KG1 (cell line): ENCODE measurements around the gene SLC22A23.
"Not testable (repeated sequence)": the region's sequence is repeated elsewhere in the genome, so short reads cannot be mapped to it uniquely, and the experiment has no call there.

Experiments
- DNase-seq: peaks from one replicate; lab custom pipeline; 2025; lab: John Stamatoyannopoulos, UW

The SLC22A23 gene

DNA sequence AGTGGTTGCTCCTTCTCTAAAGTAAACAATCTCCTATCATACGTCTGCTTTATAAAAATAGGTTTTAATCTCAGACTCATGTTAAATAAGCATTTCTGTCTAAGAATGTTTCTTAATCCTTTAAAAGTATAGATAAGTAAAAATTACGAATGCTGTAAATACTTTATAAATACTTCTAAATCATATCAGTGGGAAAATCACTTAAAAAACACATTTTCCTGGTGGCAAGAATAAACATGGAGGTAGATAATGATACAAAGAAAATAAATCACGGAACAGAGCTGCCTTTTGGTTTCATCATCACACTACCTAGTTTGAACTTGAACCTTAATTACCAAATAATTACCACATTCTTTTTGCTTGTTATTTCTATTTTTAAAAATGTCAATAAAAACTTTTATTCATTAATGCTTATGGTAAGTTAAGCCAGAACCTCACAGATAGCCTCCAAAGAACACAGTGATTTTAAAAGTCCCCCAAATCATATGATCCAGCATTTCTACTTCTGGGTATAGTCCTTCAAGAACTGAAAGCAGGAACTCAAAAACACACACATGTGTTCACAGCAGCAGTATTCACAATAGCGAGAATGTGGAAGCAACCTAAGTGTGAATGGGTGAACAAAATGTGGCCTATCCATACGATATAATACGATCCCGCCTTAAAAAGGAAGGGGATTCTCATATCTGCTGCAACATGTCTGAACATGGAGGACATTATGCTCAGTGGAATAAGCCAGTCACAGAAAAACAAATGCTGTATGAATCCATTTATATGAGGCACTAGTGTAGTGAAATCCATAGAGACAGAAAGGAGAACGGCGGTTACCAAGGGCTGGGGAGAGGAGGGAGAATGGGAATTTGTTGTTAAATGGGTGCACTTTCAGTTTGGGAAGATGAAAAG lies 72.4 kb downstream of the SLC22A23 start:
- no peak for DNase-seq

GRCh38 chr6:3383525-3383924 lies 73.3 kb downstream of the SLC22A23 start:
- no peak for DNase-seq

DNA sequence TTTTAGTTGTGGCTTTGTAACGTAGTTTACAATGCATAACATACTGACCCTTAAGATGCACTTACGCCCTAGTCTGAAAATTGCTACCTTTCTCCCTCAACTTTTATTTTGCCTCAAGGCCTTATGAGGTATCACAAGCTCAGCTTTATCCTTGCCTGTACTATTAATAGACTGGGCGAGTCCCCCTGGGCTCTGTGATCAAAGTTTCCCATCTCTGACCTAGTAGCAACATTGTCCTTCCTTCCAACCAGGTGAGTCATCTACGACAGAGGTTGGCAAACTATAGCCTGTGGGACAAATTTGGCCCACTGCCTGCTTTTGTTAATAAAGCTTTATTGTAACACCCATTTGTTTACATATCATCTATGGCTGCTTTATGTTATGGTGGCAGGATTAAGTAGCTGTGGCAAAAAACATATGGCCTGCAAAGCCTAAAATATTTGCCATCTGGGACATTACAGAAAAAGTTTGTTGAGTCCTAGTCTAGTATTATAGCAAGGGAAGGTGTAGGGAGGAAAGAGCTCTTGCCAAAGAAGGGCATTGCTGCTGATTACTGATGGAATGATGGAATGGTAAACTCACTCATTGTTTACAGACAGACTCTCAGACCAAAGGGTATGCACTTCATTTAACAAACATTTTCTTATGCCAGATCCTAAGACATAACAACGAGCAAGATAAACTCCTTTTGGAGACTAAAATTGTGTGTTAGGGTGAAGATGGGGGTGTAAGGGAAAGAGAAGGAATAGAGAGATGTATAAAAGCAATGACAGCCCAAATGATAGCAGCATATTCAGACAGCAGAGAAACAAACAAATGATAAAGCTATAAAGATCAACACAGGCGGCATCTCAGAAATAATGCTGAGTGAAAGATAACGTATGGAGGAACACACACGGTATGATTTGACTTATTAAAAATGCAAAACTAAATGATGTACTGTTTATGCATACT lies 74.2 kb downstream of the SLC22A23 start:
- DNase-seq = no peak

DNA sequence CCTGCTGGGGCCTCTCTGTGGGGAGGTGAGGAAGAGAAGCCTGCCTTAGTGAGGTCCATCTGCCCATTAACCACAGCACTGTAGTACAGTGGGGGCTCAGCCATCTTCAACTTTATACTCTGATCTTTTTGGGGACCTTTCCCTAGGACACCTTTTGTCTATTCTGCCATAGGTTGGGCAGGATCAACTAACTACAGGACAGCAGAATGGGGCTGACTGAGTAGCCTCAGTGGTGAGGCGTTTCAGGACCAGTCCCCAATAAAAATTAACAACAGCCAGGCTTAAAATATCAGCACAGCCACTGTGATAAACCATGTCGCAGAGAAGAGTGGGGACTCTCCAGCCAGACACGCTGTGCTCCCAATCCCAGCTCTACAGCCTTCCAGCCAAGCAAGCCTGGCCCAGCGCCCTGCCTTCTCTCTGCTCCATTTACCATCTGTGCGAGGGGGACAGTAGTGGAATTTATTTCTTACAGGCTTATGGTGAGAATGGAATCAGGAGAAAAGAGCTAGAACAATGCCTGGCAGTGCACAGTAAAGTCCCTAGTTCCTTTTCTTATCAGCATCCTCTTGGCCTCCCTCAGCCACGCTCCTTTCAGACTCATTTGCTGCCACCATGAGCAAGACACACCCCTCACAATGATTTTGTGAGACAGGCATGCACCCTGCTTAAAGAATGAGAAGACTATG lies 75.5 kb downstream of the SLC22A23 start:
- DNase-seq = no peak

DNA sequence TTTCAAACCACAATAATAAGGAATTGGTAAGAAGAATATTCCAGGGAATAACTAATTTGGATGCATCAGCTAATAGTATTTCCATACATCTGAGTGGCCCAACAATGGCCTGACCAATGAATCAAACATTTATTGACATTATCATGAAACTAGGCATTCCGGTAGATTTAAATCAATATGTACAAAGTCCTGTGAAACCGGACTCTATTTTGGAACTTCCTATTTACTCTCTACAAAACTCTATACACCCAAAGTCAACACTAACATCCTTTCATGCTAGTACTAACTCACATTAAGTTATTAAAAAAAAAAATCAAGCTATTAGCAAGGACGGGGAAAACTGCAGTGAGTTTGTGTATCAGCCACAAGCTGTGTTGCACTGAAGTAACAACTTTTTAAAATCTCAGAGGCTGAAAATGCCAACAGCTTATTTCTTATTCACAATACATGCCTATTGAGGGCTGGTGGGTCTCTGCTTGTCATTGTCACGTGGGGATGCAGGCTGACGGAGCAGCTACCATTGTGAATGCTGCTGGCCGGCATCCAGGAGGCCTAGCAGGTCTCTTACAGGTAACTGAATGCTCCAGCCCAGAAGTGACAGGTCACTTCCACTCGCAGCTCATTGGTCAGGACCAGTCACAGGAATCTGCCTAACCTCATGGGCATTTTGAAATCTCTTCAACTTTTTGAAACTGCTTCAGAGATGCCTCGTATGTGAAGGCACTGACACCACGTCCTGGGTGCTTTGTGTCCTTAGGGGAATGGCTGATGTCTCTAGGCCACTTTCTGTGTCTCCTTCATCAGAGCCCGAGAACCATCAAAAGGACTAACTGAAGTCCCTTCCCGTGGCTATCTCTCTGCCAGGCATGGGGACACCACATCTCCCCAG lies 76.3 kb downstream of the SLC22A23 start:
- DNase-seq = no peak

GRCh38 chr6:3379482-3380060 lies 77.3 kb downstream of the SLC22A23 start:
- no peak for DNase-seq

- not testable (repeated sequence) for DNase-seq
These were observed 78.0 kb downstream of the SLC22A23 start for GRCh38 chr6:3378808-3379207.

- DNase-seq = not testable (repeated sequence)
These were observed 78.5 kb downstream of the SLC22A23 start for GRCh38 chr6:3378398-3378782.

GRCh38 chr6:3377536-3378397 lies 79.1 kb downstream of the SLC22A23 start:
- DNase-seq = no peak

- no peak for DNase-seq
These were observed 79.8 kb downstream of the SLC22A23 start for GRCh38 chr6:3376893-3377535.

DNA sequence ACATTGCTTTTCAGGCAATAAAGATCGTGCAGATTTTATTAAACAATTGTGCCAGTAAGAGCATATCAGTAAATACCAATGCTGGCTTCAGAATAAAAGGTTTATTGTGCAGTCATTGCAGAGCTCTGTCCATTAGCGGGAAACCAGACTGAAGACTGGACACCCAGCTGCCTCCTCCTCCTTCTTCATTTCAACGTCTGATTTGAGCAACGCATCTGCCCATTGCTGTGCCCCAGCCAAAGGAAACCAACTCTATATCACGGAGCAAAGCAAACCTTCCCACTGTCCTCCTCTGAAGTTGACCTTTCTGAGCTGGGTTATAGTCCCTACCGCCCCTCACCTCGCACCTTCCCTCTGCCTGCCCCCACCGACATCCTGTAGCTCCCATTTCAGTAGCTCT lies 80.8 kb downstream of the SLC22A23 start:
- DNase-seq = no peak

DNA sequence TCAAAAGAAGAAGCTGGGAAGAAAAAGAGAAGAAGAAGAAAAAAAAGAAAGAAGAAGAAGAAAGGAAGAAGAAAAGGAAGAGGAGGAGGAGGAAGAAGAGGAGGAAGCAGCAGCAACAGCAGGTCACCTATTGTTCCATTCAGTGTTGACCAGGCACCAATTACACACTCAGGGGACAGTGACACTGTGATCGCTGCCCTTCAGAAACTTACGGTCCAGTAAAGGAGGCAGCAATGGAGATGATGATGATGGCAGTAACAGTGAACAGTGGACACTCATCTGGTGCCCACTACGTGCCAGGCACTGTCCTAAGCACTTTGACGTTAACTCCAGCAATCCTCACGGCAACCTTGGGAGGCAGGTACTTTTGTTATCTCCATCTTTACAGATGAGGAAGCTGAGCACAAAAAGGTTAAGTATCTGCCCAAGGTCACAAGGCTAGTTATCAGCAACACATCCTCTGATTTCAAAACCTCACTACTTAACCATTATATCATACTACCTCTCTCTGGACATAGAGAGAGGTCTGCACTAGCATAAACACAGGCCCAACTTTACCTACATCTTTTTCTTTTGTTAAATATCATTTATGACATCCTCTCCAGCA lies 83.2 kb downstream of the SLC22A23 start:
- no peak for DNase-seq

GRCh38 chr6:3372912-3373554 lies 83.8 kb downstream of the SLC22A23 start:
- DNase-seq = no peak

DNA sequence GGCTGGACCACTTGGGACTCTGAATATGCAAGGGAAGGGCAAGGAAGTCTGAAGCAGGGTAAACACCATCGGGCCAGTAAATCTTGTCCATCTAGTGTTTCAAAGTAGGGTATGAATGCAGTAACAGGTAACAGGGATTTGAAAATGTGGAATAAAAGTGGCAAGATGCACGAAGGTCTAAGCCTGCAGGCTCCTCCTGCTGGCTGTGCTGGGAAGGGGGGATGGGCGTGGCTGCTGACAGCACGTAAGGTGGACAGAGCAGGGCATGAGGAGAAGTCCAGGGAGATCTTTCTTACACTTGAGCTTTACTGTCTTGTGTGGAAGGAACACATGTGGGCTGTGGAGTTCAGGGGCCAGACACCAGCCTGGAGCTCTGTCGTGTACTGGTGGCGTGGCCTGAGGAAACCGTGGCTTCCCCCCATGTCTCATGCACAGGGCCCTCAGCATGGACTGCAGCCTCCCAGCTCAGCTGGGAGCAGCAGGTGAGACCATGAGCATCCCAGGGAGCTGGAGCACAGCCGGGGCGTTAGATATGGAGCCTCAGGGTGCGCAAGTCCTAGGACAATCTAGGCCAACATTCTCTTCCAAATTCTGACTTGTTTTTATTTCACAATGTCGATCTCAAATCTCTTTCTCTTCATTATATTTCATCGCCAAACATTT lies 84.5 kb downstream of the SLC22A23 start:
- DNase-seq = no peak

DNA sequence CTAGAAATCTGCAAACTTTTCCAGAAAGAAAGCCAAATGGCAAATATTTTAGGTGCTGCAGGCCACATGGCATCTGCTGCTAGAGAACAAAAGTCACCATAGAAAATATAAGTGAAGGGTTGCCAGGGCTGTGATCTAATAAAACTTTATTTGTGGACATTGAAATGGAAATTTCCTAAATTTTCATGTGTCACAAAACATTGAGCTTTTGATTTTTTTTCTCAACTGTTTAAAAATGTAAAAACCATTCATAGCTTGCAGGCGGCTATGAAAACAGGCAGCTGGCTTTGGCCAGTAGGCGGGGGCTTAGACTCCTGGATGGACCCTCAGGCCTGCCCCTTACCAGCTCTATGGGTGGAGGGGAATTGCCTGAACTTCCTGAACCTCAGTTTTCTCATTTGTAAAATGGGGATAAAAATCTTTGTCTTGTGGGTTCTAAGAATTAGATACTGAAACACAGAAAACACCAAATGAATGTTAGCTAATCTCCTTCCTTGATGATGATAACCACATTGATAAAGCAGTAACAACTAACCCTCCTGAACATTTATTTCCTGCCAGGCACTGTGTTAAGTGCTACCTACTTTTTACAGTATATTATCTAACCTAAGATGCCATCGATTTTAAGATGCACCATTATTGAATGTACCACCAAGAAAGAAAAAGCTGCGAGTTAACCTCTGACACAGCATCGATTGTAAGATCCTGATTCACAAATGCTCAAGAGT lies 85.5 kb downstream of the SLC22A23 start:
- no peak for DNase-seq

- no peak for DNase-seq
These were observed 86.3 kb downstream of the SLC22A23 start for GRCh38 chr6:3370361-3371221.
